Naive thymus-derived CD4-positive, alpha-beta T cell (primary cell): ENCODE measurements around the gene ANO6. TPM values are rescaled to one million over a fixed set of nuclear protein-coding genes. Genes with fewer than 3 reads are reported as not detected.

Experiments
- ATAC-seq: fragments of 150-1000 bp; cut with Tn5 transposase; 2 replicates; pipeline ENCODE4 v1.10.0; 2021; ENCODE audit warnings: mild to moderate bottlenecking, moderate library complexity
- CTCF ChIA-PET: fragments of 350-600 bp; sonication (Branson Sonifier 250); formaldehyde crosslinking; loops from one replicate; lab custom pipeline; 2021; ENCODE audit warnings: antibody characterized with exemption; lab: Charles Lee
- POLR2A ChIA-PET: fragments of 350-600 bp; sonication (Branson Sonifier 250); formaldehyde crosslinking; loops from one replicate; lab custom pipeline; 2021; ENCODE audit warnings: antibody characterized with exemption, inconsistent platforms; lab: Charles Lee
- DNase-seq, 9 donors: peaks; one replicate each; pipeline versions ENCODE4 v3.0.0 to v3.0.0-alpha.2; 2020 to 2022; ENCODE audit warnings: mixed read lengths in 1 of 9
- H3K27ac ChIP-seq: one replicate; pipeline ENCODE4 v1.7.0; 2013; ENCODE audit warnings: mild to moderate bottlenecking, low read depth, low read length, moderate library complexity
- H3K27me3 ChIP-seq, 2 donors: one replicate each; pipeline ENCODE4 v1.7.0; 2013; ENCODE audit warnings: low read length in 2 of 2, mild to moderate bottlenecking in 2 of 2, moderate library complexity in 2 of 2; ENCODE audit not compliant: control insufficient read depth in 2 of 2, insufficient read depth in 2 of 2
- H3K36me3 ChIP-seq, 3 experiments: 1 replicate in 2 of 3; 2 replicates in 1 of 3; pipeline ENCODE4 v1.7.0; 2013; ENCODE audit warnings: low read length in 3 of 3, mild to moderate bottlenecking in 3 of 3, moderate library complexity in 1 of 3; ENCODE audit not compliant: insufficient read depth in 3 of 3, control insufficient read depth in 2 of 3
- H3K4me1 ChIP-seq, 2 donors: one replicate each; pipeline ENCODE4 v1.7.0; 2013; ENCODE audit warnings: low read length in 2 of 2, mild to moderate bottlenecking in 2 of 2, moderate library complexity in 1 of 2; ENCODE audit not compliant: control insufficient read depth in 2 of 2, insufficient read depth in 2 of 2
- H3K4me3 ChIP-seq: 2 replicates; pipeline ENCODE4 v1.7.0; 2013; ENCODE audit warnings: mild to moderate bottlenecking, low read length
- H3K9me3 ChIP-seq, 3 experiments: 1 replicate in 2 of 3; 2 replicates in 1 of 3; pipeline ENCODE4 v1.7.0; 2013; ENCODE audit warnings: low read length in 3 of 3; ENCODE audit not compliant: control insufficient read depth in 2 of 3
- H3K27ac Mint-ChIP-seq, 9 donors: one replicate each; pipeline ENCODE4 v1.8.0; 2020 to 2022; ENCODE audit warnings: mixed read lengths in 9 of 9, mild to moderate bottlenecking in 8 of 9, moderate library complexity in 5 of 9, inconsistent platforms in 2 of 9
- H3K27me3 Mint-ChIP-seq, 5 donors: one replicate each; pipeline ENCODE4 v1.8.0; 2021 to 2022; ENCODE audit warnings: mixed read lengths in 5 of 5, mild to moderate bottlenecking in 1 of 5
- H3K36me3 Mint-ChIP-seq, 5 donors: one replicate each; pipeline ENCODE4 v1.8.0; 2020 to 2022; ENCODE audit warnings: mixed read lengths in 5 of 5, mild to moderate bottlenecking in 3 of 5, inconsistent platforms in 1 of 5
- H3K4me1 Mint-ChIP-seq, 7 donors: one replicate each; pipeline ENCODE4 v1.8.0; 2020 to 2022; ENCODE audit warnings: mixed read lengths in 7 of 7, mild to moderate bottlenecking in 3 of 7, inconsistent platforms in 1 of 7
- H3K4me3 Mint-ChIP-seq, 10 donors: one replicate each; pipeline ENCODE4 v1.8.0; 2020 to 2022; ENCODE audit warnings: mild to moderate bottlenecking in 10 of 10, mixed read lengths in 10 of 10, moderate library complexity in 6 of 10, inconsistent platforms in 2 of 10
- H3K9me3 Mint-ChIP-seq, 11 donors: one replicate each; pipeline ENCODE4 v1.8.0; 2020 to 2022; ENCODE audit warnings: mixed read lengths in 11 of 11, mild to moderate bottlenecking in 4 of 11, inconsistent platforms in 1 of 11, moderate library complexity in 1 of 11
- intact Hi-C, 2 donors: fragments of 100-400 bp; cut with micrococcal nuclease; formaldehyde crosslinking; loops; one replicate each; pipeline ENCODE4 v1.15.1; 2023
- polyA plus RNA-seq, 2 donors: library from polyadenylated mRNA; unstranded; fragments of 300-500 nt; fragmentation: Illumina TruSeq; gene quantifications; one replicate each; pipeline ENCODE4 v1.2.3, GENCODE V29; 2021
- total RNA-seq, 6 experiments: library from RNA in 5 of 6; stranded (reverse) in 5 of 6; gene quantifications; 1 replicate in 5 of 6; 2 replicates in 1 of 6; pipeline ENCODE4 v1.2.3 and lab custom pipeline; 2021 to 2026

Gene ANO6
- total and polyA plus RNA-seq, 7 experiments from 2014 or later, result 15.1 to 29.7 (median 23.7) TPM

DNA sequence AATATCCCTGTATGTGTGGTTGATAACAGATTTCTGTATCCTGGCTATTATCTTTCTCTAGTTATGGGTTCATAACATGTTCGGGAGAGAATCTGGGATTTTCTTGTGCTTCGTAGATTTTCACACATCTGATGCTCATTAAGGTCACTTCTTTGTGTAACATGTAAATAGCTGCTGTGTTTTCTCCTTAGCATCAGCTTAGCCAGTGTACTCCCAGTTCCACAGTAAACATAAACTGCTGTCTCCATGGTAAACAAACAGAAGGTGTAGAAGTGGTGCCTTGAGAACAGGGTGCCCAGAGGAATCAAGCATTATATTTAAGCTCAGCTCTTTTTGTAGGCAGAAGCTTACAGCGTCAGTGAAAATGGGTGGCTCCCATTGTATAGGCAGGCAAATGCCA is 88.0 kb downstream of the ANO6 start:
- no peak for ATAC-seq
- H3K4me1 Mint-ChIP-seq, result peaks cover 0 to 18% (median 0%) of the 10 kb centered on the region in 7 donors
- Histone ChIP-seq H3K4me3 (no peak overlapping the region), H3K9me3 (no peaks in the 10 kb centered on the region), H3K4me1 (no peaks in the 10 kb centered on the region), H3K27me3 (no peaks in the 10 kb centered on the region), H3K36me3 (peaks cover 0 to 4% (median 0%) of the 10 kb centered on the region in 3 experiments), H3K27ac (no peak overlapping the region)
- H3K27me3 Mint-ChIP-seq, result no peaks in the 10 kb centered on the region
- no peak overlapping the region for H3K27ac Mint-ChIP-seq
- H3K9me3 Mint-ChIP-seq, result no peaks in the 10 kb centered on the region
- intact Hi-C loops, result no loop called here
- H3K4me3 Mint-ChIP-seq, result no peak overlapping the region
- H3K36me3 Mint-ChIP-seq, result peaks cover 5 to 29% (median 18%) of the 10 kb centered on the region in 5 donors
- DNase-seq, result no peak
- CTCF ChIA-PET, result no interaction called here
- POLR2A ChIA-PET, result no interaction called here

DNA sequence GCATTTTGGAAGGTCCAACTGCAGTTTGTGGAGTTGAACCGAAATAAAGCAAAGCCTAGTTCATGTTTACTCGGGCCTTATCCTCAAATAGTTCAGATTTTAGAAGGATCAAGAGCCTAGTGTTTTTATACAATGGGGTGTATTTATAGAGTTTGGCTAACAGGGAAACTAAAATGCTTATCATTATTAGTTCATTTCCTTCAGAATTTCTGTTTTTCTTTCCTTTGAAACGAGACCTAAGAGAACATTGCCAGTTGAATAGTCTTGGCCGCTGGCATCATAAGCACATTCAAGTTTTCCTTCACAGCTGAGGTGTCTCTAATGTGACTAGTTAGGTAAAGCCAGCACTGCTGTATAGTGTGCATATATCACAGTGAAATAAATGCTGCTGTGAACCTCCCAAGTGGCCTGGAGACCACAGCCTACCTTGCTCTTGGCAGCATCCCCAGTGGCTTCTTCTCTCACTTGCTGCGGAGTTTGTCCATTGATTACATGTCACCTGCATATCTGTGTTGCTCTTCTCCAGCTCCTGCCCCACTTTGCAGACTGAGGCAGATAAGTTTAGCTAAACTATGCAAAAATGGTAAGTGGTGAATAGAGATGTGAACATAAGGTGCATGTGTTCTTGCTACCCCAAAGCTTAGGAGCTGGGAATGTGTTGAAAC is 88.8 kb downstream of the ANO6 start:
- H3K36me3 Mint-ChIP-seq, result peaks cover 5 to 29% (median 18%) of the 10 kb centered on the region in 5 donors
- no peak overlapping the region for H3K27ac Mint-ChIP-seq
- no peaks in the 10 kb centered on the region for H3K4me1 ChIP-seq
- no peaks in the 10 kb centered on the region for H3K27me3 Mint-ChIP-seq
- no peaks in the 10 kb centered on the region for H3K9me3 Mint-ChIP-seq
- peaks cover 0 to 4% (median 0%) of the 10 kb centered on the region in 3 experiments for H3K36me3 ChIP-seq
- peaks cover 0 to 18% (median 0%) of the 10 kb centered on the region in 7 donors for H3K4me1 Mint-ChIP-seq
- no peaks in the 10 kb centered on the region for H3K9me3 ChIP-seq
- no peak for DNase-seq
- POLR2A ChIA-PET, result no interaction called here
- ATAC-seq, result no peak
- H3K4me3 Mint-ChIP-seq, result no peak overlapping the region
- H3K27ac ChIP-seq, result no peak overlapping the region
- H3K27me3 ChIP-seq, result no peaks in the 10 kb centered on the region
- H3K4me3 ChIP-seq, result no peak overlapping the region
- CTCF ChIA-PET, result no interaction called here
- intact Hi-C loops, result no loop called here

DNA sequence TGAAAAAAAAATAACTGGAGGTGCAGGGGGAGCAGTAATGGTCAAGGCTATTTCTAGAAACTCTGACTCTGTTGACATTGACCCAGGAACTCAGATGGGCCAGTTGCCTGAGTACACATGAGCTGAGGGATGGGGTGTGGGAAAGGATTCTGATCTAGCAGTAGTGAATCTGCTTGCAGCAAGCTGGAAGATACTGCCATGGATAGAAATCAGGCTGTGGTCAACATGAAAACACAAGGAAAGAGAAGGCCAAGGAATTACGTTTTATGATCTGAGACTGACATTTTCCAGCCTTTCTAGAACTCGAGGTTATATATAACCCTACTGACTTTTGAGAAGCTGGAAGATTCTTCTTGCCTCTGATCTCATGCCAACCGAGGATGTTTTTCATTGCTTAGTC is 90.0 kb downstream of the ANO6 start:
- Mint-ChIP-seq H3K27me3 (no peaks in the 10 kb centered on the region), H3K9me3 (no peaks in the 10 kb centered on the region), H3K36me3 (peaks cover 5 to 29% (median 18%) of the 10 kb centered on the region in 5 donors), H3K27ac (no peak overlapping the region), H3K4me1 (peaks cover 0 to 18% (median 0%) of the 10 kb centered on the region in 7 donors), H3K4me3 (no peak overlapping the region)
- ATAC-seq (no peak), DNase-seq (no peak)
- ChIA-PET CTCF (no interaction called here), POLR2A (no interaction called here)
- Histone ChIP-seq H3K4me1 (no peaks in the 10 kb centered on the region), H3K4me3 (no peak overlapping the region), H3K27me3 (no peaks in the 10 kb centered on the region), H3K27ac (no peak overlapping the region), H3K36me3 (peaks cover 0 to 4% (median 0%) of the 10 kb centered on the region in 3 experiments), H3K9me3 (no peaks in the 10 kb centered on the region)
- intact Hi-C loops, result no loop called here

DNA sequence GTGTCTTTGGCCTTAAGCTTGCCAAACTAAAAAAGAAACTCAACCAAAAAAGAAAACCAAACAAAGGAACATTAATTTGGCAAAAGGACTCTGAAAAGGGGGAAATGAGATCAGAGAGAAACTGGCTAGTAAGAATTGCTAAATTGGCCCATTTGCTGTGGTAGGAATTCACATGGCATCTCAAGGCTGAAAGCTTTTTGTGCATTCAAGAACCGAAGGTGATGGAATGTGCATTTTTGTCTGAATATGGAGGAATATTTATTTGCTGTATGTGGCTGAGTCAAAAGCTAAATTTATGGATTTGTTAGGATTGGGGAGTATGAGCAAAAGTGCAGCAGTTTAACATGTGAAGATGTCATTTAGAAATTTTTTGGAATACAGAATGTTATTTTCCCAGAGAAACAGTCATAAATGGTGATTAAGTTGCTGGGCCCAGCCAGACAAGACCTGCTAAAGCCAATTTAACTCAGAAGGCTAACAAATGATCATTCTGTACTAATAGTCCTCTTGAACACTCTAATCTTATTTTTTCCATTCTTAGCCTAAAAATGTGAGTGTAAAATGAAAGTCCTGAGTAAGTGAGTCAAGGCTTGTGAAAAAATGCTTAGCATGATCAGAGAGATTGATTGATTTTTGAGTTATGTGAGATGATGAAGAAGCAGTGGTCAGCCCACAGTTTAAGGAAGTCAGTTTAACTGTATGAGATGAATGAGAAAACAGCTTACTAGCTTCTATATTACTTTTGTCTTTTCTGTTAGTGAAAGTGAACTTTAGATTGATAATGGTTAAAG is 94.1 kb downstream of the ANO6 start:
- Histone ChIP-seq H3K27me3 (no peaks in the 10 kb centered on the region), H3K4me1 (no peaks in the 10 kb centered on the region), H3K9me3 (no peaks in the 10 kb centered on the region), H3K36me3 (peaks cover 0 to 11% (median 0%) of the 10 kb centered on the region in 3 experiments), H3K4me3 (no peak overlapping the region), H3K27ac (no peak overlapping the region)
- intact Hi-C loops, result no loop called here
- Mint-ChIP-seq H3K4me3 (no peak overlapping the region), H3K9me3 (peaks cover 0 to 5% (median 0%) of the 10 kb centered on the region in 11 donors), H3K36me3 (peaks cover 5 to 21% (median 15%) of the 10 kb centered on the region in 5 donors), H3K27me3 (no peaks in the 10 kb centered on the region), H3K27ac (no peak overlapping the region), H3K4me1 (peaks cover 0 to 13% (median 4%) of the 10 kb centered on the region in 7 donors)
- ATAC-seq (no peak), DNase-seq (no peak)
- ChIA-PET CTCF (no interaction called here), POLR2A (interaction anchor here (0.6 kb wide), 1 partner anchor 104 kb away, joined by 3 read pairs; no protein-coding TSS in a partner anchor)

DNA sequence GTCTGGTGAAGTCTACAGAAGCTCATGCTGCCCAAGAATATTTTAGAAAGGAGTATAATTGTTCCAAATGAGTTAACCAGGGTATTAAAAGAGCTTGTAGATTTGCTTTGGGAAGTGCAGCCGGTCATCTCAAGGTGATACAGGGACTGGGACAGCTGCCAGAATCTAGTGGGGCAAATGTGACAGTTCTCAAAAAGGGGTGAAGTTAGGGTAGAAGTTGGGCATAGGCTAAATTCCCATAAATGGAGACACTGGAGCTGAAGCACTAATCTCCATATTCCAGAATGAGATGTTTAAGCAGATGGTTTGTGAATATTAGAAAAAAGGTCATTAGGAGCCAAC is 94.7 kb downstream of the ANO6 start:
- POLR2A ChIA-PET, result no interaction called here
- no peaks in the 10 kb centered on the region for H3K4me1 ChIP-seq
- intact Hi-C loops, result no loop called here
- H3K27ac ChIP-seq, result no peak overlapping the region
- H3K9me3 Mint-ChIP-seq, result peaks cover 0 to 8% (median under 1%) of the 10 kb centered on the region in 11 donors
- DNase-seq (no peak), ATAC-seq (no peak)
- H3K27me3 Mint-ChIP-seq, result no peaks in the 10 kb centered on the region
- H3K4me1 Mint-ChIP-seq, result peaks cover 4 to 17% (median 5%) of the 10 kb centered on the region in 7 donors
- peaks cover 11 to 21% (median 20%) of the 10 kb centered on the region in 5 donors for H3K36me3 Mint-ChIP-seq
- CTCF ChIA-PET, result no interaction called here
- H3K4me3 Mint-ChIP-seq, result no peak overlapping the region
- no peak overlapping the region for H3K4me3 ChIP-seq
- H3K9me3 ChIP-seq, result no peaks in the 10 kb centered on the region
- peaks cover 0 to 14% (median 0%) of the 10 kb centered on the region in 3 experiments for H3K36me3 ChIP-seq
- no peaks in the 10 kb centered on the region for H3K27me3 ChIP-seq
- no peak overlapping the region for H3K27ac Mint-ChIP-seq

DNA sequence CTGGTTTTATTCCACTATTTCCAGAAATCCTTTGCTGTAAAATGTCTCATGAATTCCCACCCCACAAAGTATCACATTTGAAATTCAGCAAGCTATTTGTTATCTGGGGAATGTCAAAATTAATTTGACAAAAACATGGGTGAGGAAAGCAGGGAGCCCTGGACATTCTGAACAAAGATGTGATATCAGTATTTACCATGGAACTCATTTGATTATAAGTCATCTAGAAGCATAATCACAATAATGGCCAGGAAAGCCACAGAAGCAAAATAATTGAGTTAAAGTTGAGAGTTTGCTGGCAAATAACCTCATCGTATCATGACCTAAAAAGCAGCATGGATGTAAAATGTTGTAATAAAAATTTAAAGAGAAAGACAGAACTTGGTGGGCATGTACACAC is 96.1 kb downstream of the ANO6 start:
- DNase-seq, result no peak
- Mint-ChIP-seq H3K4me1 (peaks cover 4 to 15% (median 7%) of the 10 kb centered on the region in 7 donors), H3K27ac (no peak overlapping the region), H3K9me3 (peaks cover 0 to 8% (median 3%) of the 10 kb centered on the region in 11 donors), H3K36me3 (peaks cover 14 to 28% (median 19%) of the 10 kb centered on the region in 5 donors), H3K4me3 (no peak overlapping the region), H3K27me3 (no peaks in the 10 kb centered on the region)
- no peak for ATAC-seq
- Histone ChIP-seq H3K36me3 (peaks cover 0 to 16% (median 0%) of the 10 kb centered on the region in 3 experiments), H3K27me3 (no peaks in the 10 kb centered on the region), H3K27ac (no peak overlapping the region), H3K4me3 (no peak overlapping the region), H3K4me1 (no peaks in the 10 kb centered on the region), H3K9me3 (no peaks in the 10 kb centered on the region)
- ChIA-PET POLR2A (no interaction called here), CTCF (no interaction called here)
- intact Hi-C loops, result no loop called here
